K562 (cell line): Measurements from ENCODE around the gene NUFIP2. TPM values are rescaled to one million over a fixed set of nuclear protein-coding genes. Genes with fewer than 3 reads are reported as not detected.
A peak's percentile ranks its signal among the peaks of the same experiment; 100 is the strongest.

Source experiments
- ARNT ChIP-seq, 2 experiments: fragments of 450-650 bp; IDR thresholded peaks; 2 replicates each; pipeline ENCODE4 v1.6.1; 2016; ENCODE audit warnings: mild to moderate bottlenecking in 1 of 2
- ATF4 ChIP-seq: fragments of 450-650 bp; formaldehyde crosslinking; IDR thresholded peaks from 2 replicates; pipeline ENCODE4 v1.4.0; 2022; ENCODE audit warnings: mild to moderate bottlenecking, moderate library complexity
- CHD1 ChIP-seq: fragments of 200-600 bp; sonication (generic); IDR thresholded peaks from one replicate; pipeline ENCODE4 v1.6.1; 2012; ENCODE audit warnings: mild to moderate bottlenecking, moderate library complexity, low read length, inconsistent platforms
- CHD2 ChIP-seq: IDR thresholded peaks from 2 replicates; pipeline ENCODE4 v1.6.1; 2011; ENCODE audit warnings: low read depth, low read length
- FIP1L1 ChIP-seq: fragments of 200-400 bp; formaldehyde crosslinking; IDR thresholded peaks from 2 replicates; pipeline ENCODE4 v1.6.1; 2018; ENCODE audit warnings: mild to moderate bottlenecking, low read depth, low read length; ENCODE audit not compliant: poor library complexity, severe bottlenecking
- GATAD2A ChIP-seq: fragments of 450-650 bp; IDR thresholded peaks from 2 replicates; pipeline ENCODE4 v1.6.1; 2017
- GTF2B ChIP-seq: IDR thresholded peaks from 2 replicates; pipeline ENCODE4 v1.6.1; 2011; ENCODE audit not compliant: insufficient read length; ENCODE audit errors: extremely low read depth
- MNT ChIP-seq, 2 experiments: fragments of 450-650 bp; conservative IDR thresholded peaks; 2 replicates each; pipeline ENCODE4 v1.6.1; 2017; ENCODE audit warnings: mild to moderate bottlenecking in 2 of 2, moderate library complexity in 2 of 2
- MTA3 ChIP-seq: fragments of 450-650 bp; formaldehyde crosslinking; IDR thresholded peaks from 2 replicates; pipeline ENCODE4 v1.6.1; 2017; ENCODE audit warnings: mild to moderate bottlenecking, borderline replicate concordance
- NR2F6 ChIP-seq: fragments of 450-650 bp; formaldehyde crosslinking; IDR thresholded peaks from 2 replicates; pipeline ENCODE4 v1.4.0; 2020; ENCODE audit warnings: mild to moderate bottlenecking
- POLR2A ChIP-seq: fragments of 450-650 bp; conservative IDR thresholded peaks from 2 replicates; pipeline ENCODE4 v1.6.1; 2016
- RB1 ChIP-seq: fragments of 450-650 bp; IDR thresholded peaks from 2 replicates; pipeline ENCODE4 v1.6.1; 2017; ENCODE audit warnings: low read depth, mild to moderate bottlenecking
- SREBF2 ChIP-seq: sonication (generic); formaldehyde crosslinking; IDR thresholded peaks from 2 replicates; pipeline ENCODE4 v1.4.0; 2020; ENCODE audit warnings: mild to moderate bottlenecking, missing genetic modification reagents
- SUPT5H ChIP-seq: fragments of 450-650 bp; IDR thresholded peaks from 2 replicates; pipeline ENCODE4 v1.6.1; 2016
- TEAD4 ChIP-seq, 2 experiments: sonication (generic) in 1 of 2; formaldehyde crosslinking in 1 of 2; IDR thresholded peaks; 2 replicates each; pipeline versions ENCODE4 v1.6.1 to v1.8.0; 2012 to 2022; ENCODE audit warnings: borderline replicate concordance in 1 of 2, inconsistent platforms in 1 of 2, low read length in 1 of 2, mild to moderate bottlenecking in 1 of 2, missing genetic modification reagents in 1 of 2
- THRAP3 ChIP-seq: fragments of 450-650 bp; IDR thresholded peaks from 2 replicates; pipeline ENCODE4 v1.6.1; 2016; ENCODE audit warnings: mild to moderate bottlenecking, inconsistent platforms, borderline replicate concordance
- XRCC5 ChIP-seq: fragments of 200-400 bp; formaldehyde crosslinking; IDR thresholded peaks from 2 replicates; pipeline ENCODE4 v1.6.1; 2017; ENCODE audit warnings: low read depth, mild to moderate bottlenecking, low read length
- YY1 ChIP-seq, 3 experiments: IDR thresholded peaks; 2 replicates each; pipeline ENCODE4 v1.6.1; 2011; ENCODE audit warnings: low read length in 2 of 3, mild to moderate bottlenecking in 2 of 3, moderate library complexity in 2 of 3, borderline replicate concordance in 1 of 3, control low read depth in 1 of 3, low read depth in 1 of 3; ENCODE audit not compliant: insufficient read depth in 3 of 3, insufficient replicate concordance in 2 of 3, control insufficient read depth in 1 of 3, insufficient read length in 1 of 3; ENCODE audit errors: extremely low read depth in 1 of 3
- ZNF263 ChIP-seq: sonication (generic); formaldehyde crosslinking; IDR thresholded peaks from 2 replicates; pipeline ENCODE4 v1.8.0; 2022; ENCODE audit warnings: mild to moderate bottlenecking, missing genetic modification reagents, borderline replicate concordance
- ZNF57 ChIP-seq: fragments of 450-650 bp; formaldehyde crosslinking; IDR thresholded peaks from 2 replicates; pipeline ENCODE4 v1.4.0; 2020; ENCODE audit warnings: mild to moderate bottlenecking, moderate library complexity
- ZNF740 ChIP-seq, 3 experiments: fragments of 200-800 bp in 1 of 3; sonication (Bioruptor generic) in 1 of 3; sonication (generic) in 1 of 3; formaldehyde crosslinking in 1 of 3; IDR thresholded peaks; 2 replicates each; pipeline versions ENCODE4 v1.6.1 to v1.8.0; 2016 to 2022; ENCODE audit warnings: mild to moderate bottlenecking in 2 of 3, missing compliant biosample characterization in 2 of 3, missing genetic modification characterization in 2 of 3, missing genetic modification reagents in 1 of 3
- ZNF766 ChIP-seq: fragments of 200-800 bp; sonication (Bioruptor generic); conservative IDR thresholded peaks from 2 replicates; pipeline ENCODE4 v1.6.1; 2016; ENCODE audit warnings: missing genetic modification characterization, missing compliant biosample characterization
- polyA plus RNA-seq, 8 experiments: library from polyadenylated mRNA; depleted of rRNA in 4 of 8; stranded (reverse) in 5 of 8; unstranded in 3 of 8; fragments of >200 nt; fragmentation: Nextera tagmentation in 2 of 8; fragmentation: Illumina TruSeq in 1 of 8; extraction: Ambion mirVana in 2 of 8; extraction: Trizol in 1 of 8; gene quantifications; 2 replicates each; pipeline versions ENCODE4 v1.2.1 to v1.2.3, GENCODE V29; 2011 to 2014; ENCODE audit warnings: inconsistent platforms in 1 of 8, missing spikeins in 1 of 8
- total RNA-seq, 7 experiments: library from RNA; depleted of rRNA in 6 of 7; stranded (reverse); fragments of >200 nt in 6 of 7; fragmentation: Illumina TruSeq in 2 of 7; extraction: Trizol in 2 of 7; gene quantifications; 2 replicates each; pipeline versions ENCODE4 v1.2.1 to v1.2.3, GENCODE V29; 2011 to 2021; ENCODE audit warnings: low replicate concordance in 1 of 7

The NUFIP2 gene
- total and polyA plus RNA-seq, 9 of the 15 experiments (the other 6 are each of a cell fraction or from before 2014, with no cell fraction given): 4.9 to 40.7 (median 18.5) TPM

GRCh38 chr17:29292992-29293889, 707 bp downstream of the NUFIP2 start (continued):
- TF ChIP-seq TEAD4 (IDR thresholded peaks at IDR 0.05; ENCODE audit: low read length) (peak; percentile 43; the same call in 1 of the 2 replicates), TEAD4 (CRISPR knock-in tag; IDR thresholded peaks at IDR 0.05; ENCODE audit: borderline replicate concordance) (no peak), CHD1 (peak; percentile 62), SREBF2 (CRISPR knock-in tag) (no peak), MTA3 (0 out of 2 replicates have a peak, but pooled peaks have one; percentile 19), ATF4 (peak; percentile 32; the same call in 1 of the 2 replicates), MNT (conservative IDR thresholded peaks at IDR 0.05) (peak in 1 of 2 experiments; percentile 32; a peak in 1 of 4 replicates), XRCC5 (0 out of 2 replicates have a peak, but pooled peaks have one; percentile 5), POLR2A (peak; percentile 40; the same call in 1 of the 2 replicates), SUPT5H (peak; percentile 21; the same call in 1 of the 2 replicates), GTF2B (no peak), ZNF740 (CRISPR knock-in tag; IDR thresholded peaks at IDR 0.05) (no peak; the same call in 1 of the 2 replicates), ZNF740 (tag; IDR thresholded peaks at IDR 0.05) (peak in 1 of 2 experiments; percentile 93; a peak in 2 of 4 replicates), YY1 (IDR thresholded peaks at IDR 0.05; ENCODE audit: borderline replicate concordance in 1 of 3, control insufficient read depth in 1 of 3, extremely low read depth in 1 of 3, insufficient read depth in 3 of 3, insufficient read length in 1 of 3, insufficient replicate concordance in 2 of 3, low read depth in 1 of 3, low read length in 2 of 3) (peak; percentile 78 to 96 (median 90)), CHD2 (peak; percentile 68), ARNT (IDR thresholded peaks at IDR 0.05) (0 out of 4 replicates have a peak, but pooled peaks of 1 of the 2 experiments have one; percentile 18), NR2F6 (CRISPR knock-in tag) (no peak), ZNF57 (CRISPR knock-in tag) (no peak), THRAP3 (0 out of 2 replicates have a peak, but pooled peaks have one; percentile 38), FIP1L1 (peak; percentile 85), GATAD2A (peak; percentile 42; the same call in 1 of the 2 replicates), RB1 (peak; percentile 15; the same call in 1 of the 2 replicates), ZNF263 (no peak), ZNF766 (CRISPR knock-in tag) (0 out of 2 replicates have a peak, but pooled peaks have one; percentile 32)
